ENCODE data around the gene SART1.
"Not testable (repeated sequence)": the region's sequence is repeated elsewhere in the genome, so short reads cannot be mapped to it uniquely, and the experiment has no call there.

Gene SART1

DNA sequence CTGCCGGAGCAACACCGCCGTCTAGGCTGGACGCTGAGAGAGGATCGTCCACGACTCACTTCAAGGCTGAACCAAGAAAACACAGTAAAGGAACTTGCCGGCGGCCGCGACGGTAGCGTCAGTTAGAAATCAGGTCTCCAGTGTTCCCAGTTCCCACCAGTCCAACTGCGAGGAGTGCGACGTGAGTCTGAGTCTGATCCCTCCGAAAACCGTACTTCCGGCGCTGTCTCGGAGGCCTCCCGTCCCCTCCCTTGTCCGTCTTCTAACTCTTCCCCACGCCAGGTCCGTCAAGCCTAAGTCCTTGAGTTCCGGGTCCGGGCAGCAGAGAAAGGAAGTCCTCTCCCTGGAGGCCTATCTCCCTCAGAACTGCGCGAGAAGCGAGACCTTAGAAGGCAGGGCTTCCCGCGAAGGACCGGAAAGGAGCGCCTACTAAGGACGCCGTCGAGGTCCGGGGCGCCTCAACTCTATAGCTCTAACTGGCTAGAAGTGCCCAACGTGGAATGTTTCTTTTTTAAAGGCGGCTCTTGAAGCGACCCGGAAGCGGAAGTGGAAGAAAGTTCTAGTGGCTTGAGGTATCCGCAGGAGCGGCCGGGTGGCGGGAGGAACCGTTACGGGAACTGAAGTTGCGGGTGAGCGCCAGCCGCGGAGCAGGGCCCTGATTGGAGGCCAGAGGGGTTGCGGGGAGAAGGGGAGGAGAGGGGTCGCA is 40.6 kb downstream of the SART1 start, which contains the start of the genes BANF1 and EIF1AD:
BANF1 (plus strand) TSS at position 562 of the 706 bp plus-strand sequence. CDS start 748 bp downstream, outside the sequence.
EIF1AD (minus strand) TSS at position 216 of the 706 bp plus-strand sequence. CDS start 1,768 bp downstream, outside the sequence.
- DNase-seq (peak; percentile 92), ATAC-seq (peak; percentile 91)

GRCh38 chr11:66002648-66003225 is 41.2 kb downstream of the SART1 start:
- DNase-seq (no peak), ATAC-seq (peak; percentile 70)

DNA sequence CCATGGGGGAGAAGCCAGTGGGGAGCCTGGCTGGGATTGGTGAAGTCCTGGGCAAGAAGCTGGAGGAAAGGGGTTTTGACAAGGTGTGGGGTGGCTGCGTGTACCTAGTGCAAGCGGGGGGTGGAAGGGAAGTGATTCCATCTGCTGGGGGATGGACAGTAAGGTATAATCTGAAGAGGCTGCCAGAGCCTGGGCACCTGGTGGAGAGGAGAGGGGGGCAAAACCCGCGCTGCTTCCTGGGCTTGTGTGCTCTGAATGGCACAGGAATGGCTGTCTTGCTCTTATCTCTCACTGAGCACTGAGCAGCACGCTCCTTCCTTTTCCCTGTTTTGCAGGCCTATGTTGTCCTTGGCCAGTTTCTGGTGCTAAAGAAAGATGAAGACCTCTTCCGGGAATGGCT is 41.8 kb downstream of the SART1 start:
- no peak for DNase-seq
- ATAC-seq, result no peak

DNA sequence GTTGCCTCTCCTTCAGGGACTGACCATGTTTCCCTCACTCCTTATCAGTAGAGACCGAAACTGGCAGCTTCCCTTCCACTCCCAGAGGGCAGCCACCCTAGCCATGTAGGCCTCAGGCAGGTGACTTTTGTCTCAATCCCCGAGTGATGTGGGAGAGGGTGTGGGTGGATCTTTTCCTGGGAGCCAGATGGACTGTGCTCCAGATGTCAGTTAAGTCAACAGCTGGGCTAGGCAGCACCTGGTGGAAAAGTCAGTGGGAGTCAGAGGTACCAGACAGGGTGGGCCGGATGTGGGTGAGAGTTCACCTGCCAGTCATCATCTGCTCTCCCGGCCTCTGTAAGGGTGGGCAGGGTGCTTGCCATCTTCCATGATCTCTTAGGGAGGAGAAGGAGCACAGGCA is 42.7 kb downstream of the SART1 start:
- DNase-seq, result no peak
- no peak for ATAC-seq

- ATAC-seq, result no peak
- no peak for DNase-seq
Observed at GRCh38 chr11:66006134-66006890, 44.8 kb downstream of the SART1 start.

GRCh38 chr11:66006891-66007176 is 45.3 kb downstream of the SART1 start:
- no peak for ATAC-seq
- DNase-seq, result no peak

GRCh38 chr11:66007201-66007634 is 45.7 kb downstream of the SART1 start:
- ATAC-seq, result no peak
- no peak for DNase-seq

GRCh38 chr11:66008095-66008467 is 46.5 kb downstream of the SART1 start:
- no peak for DNase-seq
- no peak for ATAC-seq

DNA sequence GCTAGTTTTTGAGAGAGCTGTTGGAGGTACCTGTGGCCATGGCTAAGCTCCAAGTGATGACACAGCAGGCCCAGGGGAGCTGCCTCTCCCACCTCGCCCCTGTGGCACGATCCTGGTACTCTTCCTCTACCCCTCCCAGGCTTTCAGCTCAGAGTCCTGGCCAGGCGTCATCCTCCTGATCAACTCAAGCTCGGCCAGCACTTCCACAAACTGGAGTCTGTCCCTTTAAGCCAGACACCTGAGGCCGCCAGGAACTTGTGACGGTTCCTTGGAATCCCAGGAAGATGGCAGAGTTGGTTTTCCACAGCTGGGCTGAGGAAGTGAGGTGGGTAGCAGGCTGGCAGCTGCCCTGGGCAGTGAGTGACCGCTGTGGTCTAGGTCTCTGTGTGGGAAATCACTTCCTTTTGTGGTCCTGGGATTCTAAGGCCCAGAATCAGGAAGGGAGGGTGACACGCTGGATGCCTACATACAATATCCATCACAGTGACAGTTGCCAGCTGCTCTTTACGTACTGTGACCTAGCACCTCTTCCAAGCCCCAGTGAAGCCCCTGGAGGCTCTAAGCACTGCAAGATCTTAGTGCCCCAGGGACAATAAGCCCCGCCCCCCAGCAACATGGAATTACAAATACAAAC is 47.1 kb downstream of the SART1 start:
- no peak for ATAC-seq
- no peak for DNase-seq

DNA sequence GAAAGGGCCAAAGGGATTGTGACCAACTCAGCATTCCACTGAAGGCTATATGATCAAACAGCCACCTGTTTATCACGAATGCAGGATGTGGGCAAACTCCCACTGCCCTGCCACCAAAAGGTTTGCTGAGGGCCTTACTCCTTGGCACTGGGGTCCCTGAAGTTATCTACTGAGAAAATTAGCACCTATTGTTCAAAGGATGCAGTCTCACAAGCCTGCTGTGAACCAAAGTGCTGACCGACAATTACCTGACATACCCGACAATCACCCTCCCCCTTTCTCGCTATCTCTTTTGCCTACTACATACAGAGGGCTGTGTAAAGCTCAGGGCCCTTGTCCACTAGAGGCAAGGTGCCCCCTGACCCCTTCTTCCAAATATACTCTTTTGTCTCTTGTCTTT is 48.5 kb downstream of the SART1 start:
- DNase-seq, ATAC-seq: not testable (repeated sequence)

DNA sequence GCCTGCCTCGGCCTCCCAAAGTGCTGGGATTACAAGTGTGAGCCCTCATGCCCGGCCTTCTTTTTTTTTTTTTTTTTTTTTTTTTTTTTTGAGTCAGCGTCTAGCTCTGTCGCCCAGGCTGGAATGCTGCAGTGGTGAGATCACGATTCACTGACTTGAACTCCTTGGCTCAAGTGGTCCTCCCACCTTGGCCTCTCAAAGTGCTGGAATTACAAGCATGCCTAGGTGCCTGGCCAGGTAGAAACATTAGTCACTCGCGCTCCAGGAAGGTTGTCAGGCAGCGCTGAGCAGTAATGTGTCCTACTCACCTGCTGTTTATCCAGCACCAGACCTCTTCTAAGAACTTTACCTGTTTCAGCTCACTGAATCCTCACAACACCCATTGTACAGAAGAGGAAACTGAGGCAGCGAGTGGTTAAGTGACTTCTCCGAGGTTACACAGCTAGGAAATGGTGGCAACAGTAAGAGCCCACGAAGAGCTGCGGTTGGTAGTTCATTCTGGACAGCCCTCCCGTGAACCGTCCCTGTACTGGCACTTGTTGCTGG is 49.8 kb downstream of the SART1 start:
- no peak for ATAC-seq
- DNase-seq, result no peak

- no peak for ATAC-seq
Observed at GRCh38 chr11:66011785-66012303, 50.3 kb downstream of the SART1 start, which contains the start of gene CST6. TSS of gene CST6 (plus strand) at chr11:66012008. CDS start at chr11:66012045, 37 bp downstream.

DNA sequence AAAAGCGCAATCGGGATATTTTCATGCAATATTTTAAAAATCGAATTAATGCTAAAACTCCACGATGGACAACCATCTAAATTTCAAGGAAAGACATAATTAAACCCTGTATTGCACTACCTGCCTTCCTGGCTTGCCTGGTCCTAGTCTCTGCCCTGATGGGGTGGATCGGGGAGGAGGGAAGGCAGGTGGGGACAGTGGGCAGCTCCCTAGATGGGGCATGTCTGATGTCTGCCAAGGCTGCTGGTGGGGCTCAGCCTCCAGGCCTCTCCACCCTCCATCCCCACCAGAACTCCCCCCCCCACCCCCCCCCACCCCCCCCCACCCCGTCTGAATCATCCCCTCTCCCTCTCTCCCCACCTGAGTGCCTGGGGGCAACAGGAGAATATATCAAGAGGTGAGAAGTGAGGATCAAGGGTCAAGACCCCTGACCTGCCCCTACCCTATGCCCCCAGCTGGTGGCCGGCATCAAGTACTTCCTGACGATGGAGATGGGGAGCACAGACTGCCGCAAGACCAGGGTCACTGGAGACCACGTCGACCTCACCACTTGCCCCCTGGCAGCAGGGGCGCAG is 50.9 kb downstream of the SART1 start:
- DNase-seq, result no peak
- no peak for ATAC-seq

More at GRCh38 chr11:66011785-66012303, 50.3 kb downstream of the SART1 start, which contains the start of gene CST6:
- no peak for DNase-seq

DNA sequence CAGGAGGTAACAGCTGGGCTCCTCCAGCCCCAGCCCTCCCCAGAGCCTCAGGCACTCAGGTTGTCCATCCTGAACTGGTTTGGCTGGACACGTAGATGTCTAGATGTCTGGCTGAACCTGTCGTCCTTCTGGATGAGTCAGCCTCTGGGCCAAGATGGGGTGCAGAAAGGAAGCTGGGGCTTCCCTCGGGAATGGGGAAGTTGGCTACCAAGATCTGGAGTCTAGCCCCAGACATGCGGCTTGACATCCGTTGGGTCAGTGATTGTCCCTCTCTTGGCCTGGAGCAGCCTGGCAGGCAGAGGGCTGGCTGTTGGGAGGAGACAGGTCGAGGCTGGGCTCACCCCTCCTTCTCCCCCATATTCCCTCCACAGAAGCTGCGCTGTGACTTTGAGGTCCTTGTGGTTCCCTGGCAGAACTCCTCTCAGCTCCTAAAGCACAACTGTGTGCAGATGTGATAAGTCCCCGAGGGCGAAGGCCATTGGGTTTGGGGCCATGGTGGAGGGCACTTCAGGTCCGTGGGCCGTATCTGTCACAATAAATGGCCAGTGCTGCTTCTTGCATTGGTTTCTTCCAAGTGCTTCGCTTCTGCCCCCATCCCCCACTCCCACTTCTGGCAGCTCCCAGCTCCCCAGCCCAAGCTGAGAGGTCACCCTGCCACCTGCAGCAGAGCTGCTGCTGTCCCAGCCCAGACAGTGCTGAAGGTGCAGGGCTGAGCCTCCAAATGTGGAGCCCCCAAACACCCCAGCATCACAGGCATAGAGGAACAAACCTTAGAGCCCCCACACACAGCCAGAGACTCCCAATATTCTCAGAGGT is 51.6 kb downstream of the SART1 start:
- DNase-seq (no peak), ATAC-seq (no peak)

DNA sequence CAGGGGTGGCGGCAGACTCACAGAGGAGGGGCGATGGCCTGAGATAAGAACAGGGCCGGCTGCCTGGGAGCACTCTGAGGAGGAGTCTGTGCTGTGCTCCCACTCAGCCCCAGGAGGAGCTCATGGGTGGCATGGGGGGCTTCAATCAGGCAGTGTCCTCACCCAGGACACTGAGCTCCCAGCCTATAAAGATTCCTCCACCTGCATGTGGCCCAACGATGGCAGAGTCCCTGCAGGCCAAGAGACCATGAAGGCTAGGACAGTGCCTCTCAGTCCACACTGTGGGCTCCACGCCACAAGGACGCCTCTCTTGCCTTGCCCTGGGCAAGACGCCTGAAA is 52.2 kb downstream of the SART1 start:
- no peak for ATAC-seq

GRCh38 chr11:66014804-66015453 is 53.4 kb downstream of the SART1 start:
- no peak for ATAC-seq
- no peak for DNase-seq

More for the DNA sequence above, 52.2 kb downstream of the SART1 start:
- DNase-seq, result no peak

- DNase-seq (no peak), ATAC-seq (no peak)
Observed at GRCh38 chr11:66015454-66015881, 53.9 kb downstream of the SART1 start.

- DNase-seq (no peak), ATAC-seq (no peak)
Observed at GRCh38 chr11:66015936-66016792, 54.6 kb downstream of the SART1 start.

DNA sequence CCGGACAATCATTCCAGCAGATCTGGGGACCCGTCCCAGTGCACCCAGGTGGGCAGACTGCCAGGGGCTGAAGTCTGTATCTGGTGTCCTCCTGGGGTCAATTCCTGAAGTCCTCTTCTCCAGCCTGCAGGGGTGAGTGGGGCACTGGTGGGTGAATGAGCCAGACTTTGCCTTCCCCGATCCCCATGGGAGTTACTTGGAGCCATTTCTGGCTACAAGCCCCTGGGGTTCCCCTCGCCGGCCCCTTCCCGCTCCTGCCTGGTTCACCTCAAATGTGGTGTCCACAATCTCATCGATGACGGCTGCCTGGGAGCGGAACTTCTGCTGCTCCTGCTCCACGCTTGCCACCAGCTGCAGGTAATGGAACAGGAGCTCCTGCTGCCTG is 55.3 kb downstream of the SART1 start:
- ATAC-seq, result no peak

More for the DNA sequence above, 55.3 kb downstream of the SART1 start:
- DNase-seq, result no peak

Data from stimulated activated naive CD8-positive, alpha-beta T cell treated with anti-CD3 and anti-CD28 coated beads, Interleukin-15, Interleukin-2, amounts not matched to agents 100 U/mL and 50 U/mL, for 24 hours (primary cell).